Measurements from ENCODE around the gene C3orf18.
"Not testable (repeated sequence)": the region's sequence is repeated elsewhere in the genome, so short reads cannot be mapped to it uniquely, and the experiment has no call there.

Gene C3orf18

DNA sequence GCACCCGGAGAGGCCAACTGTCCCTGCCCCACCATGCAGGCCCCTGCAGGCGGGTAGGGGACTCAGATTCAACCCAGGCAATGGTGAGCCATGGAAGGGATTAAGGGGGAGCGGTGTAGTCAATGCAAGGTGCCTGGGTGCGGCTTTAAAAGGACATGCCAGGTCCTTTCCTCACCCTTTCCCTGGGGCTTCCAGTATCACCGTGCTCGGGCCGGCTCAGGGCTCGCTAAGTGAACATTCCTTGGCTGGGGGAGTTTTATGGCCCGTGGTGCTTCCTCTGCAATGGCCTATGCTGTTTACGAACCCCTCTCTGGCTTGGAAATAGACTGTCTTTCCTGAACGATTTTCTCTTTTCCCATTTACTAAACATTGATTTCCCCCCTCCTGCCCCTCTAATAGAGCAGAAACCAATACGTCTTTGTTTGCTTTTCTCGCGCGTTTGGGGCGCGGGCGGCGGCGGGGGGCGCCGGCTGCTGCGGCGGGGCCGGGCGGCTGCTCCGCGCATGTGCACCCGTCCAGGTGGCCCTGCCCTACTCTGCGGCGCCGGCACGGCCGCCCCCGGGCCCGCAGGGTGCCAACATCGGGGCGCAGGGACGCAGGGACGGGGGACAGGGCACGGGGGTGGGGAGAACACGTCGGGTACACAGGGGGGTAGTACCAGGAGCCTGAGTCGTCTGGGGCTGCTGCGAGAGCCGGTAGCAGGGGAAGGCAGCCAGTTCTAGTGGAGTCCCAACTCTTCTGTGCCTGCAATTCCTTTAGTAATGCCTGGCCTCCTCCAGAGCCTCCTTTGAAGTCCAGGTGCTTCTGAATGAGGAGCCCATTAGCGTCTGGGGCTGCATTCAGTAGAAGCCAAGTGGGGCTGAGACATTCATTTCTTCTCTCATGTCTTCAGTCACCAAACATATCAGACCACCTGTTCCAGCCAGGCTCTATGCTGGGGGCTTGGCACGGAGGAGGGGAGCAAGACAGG lies 37.3 kb downstream of the C3orf18 start:
- in situ Hi-C loops (cut with MboI; ENCODE audit: low sequenced_read_pairs): no loop called here

DNA sequence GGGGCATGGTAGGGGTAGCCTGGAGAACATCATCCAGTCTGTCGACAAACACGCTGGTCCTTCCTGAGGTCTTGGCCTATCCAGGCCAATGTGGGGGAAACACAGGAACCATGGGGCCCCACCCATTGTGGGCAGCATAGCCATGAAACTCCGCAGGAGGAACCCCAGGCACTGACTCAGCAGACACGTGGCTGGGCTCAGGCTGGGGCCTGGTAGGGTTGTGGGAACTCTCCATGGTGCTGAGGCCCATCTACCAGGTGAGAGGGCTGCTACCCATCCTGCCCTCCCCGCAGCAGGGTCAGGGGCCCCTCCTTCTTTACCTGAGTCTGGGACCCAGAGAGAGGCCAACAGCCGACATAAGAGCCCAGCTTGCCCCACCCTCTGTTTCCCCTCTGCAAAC lies 41.6 kb downstream of the C3orf18 start:
- in situ Hi-C loops (cut with MboI; ENCODE audit: low sequenced_read_pairs): no loop called here

DNA sequence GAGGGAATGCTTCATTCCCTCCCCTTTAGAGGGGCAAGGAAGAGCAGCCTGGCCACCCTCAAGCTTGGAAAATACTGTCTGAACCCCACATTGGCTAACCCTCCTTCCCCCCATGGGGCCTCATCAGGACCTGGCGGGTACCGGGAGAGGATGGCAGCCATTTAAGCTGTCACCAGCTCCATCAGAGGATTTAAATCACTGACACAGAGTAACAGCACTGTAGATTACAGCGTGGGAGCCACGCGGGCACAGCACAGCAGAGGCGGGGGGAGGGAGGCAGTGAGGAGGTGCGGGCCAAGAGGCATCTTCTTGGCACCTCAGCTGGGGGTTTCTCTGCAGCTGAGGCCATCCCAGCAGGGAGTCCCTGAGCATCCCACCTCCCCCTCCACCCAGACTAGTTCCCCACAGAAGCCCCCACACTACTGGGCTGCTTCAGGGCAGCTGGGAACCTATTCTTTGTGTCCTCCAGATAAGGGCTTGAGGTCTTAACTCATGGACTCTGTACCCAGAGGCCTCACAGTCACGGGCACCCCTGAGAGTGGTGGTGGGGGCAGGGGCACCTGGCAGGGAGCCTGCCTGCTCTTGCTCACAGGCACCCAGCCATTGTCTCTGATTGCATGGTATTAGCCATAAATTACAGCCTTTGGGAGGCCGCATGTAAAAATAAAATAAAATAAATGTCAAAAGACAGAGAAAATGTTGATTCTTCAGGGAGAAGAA lies 42.2 kb downstream of the C3orf18 start:
- in situ Hi-C loops (cut with MboI; ENCODE audit: low sequenced_read_pairs): no loop called here

DNA sequence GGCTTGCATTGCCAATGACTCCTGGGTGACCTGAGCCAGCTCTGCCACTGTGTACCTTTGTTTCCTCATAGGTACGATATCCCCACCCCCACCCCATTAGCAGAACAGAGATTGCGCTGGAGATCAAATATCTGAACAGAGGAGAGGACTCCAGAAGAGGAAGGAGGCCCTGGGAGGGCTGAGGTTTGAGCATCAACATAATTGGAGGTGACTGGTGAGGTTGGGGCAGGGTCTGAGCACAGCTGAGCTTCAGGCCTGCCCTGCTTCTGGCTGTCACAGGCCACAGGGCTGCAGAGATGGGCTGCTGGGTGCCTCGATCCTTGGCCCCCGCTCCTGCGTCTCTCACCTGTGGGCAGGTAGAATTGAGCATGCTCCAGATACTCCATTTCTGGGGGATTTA lies 42.8 kb downstream of the C3orf18 start:
- in situ Hi-C loops (cut with MboI; ENCODE audit: low sequenced_read_pairs): no loop called here

DNA sequence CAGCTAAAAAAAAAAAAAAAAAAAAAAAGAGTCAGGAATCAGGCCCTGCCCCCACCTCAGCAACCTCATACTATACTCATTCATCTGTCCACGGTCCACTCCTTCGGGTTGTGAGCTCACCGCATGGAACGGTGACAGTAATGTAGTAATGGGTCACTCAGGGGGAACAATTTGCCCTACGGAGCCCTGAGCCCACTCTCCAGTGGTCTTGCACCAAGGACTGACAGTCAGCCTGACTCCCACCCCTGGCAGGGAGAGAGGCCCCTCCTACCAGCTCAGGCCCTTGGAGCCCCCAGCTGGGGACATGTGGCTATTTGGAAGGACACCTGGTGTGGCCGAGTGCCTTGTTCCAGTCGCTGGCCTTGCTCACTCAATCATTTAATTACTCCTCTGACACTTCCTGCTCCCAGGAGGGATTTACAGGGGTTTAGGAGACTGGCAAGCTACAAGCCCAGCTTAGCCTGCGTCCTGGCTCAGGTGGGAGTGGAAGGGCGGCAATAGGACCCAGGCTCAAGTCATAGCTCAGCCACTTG lies 44.2 kb downstream of the C3orf18 start:
- in situ Hi-C loops (cut with MboI; ENCODE audit: low sequenced_read_pairs): no loop called here

DNA sequence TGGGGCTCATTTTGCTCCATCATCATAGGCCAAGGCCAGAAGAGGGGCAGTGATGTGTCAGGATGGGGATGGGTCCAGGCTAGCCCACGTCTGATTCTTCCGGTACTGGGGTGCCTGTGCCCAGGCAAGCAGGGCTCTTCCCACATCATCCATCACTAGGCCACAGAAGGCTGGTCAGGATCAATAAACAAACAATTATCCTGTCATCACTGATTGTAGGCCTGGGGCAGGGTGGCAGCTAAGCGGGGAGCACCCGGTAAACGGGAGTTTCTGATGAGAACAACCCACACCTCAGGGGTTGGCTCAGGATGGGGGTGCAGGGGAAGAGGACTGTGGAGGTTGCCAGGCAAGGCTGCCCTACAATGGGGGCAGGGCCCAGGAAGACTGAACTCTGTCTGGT lies 46.0 kb downstream of the C3orf18 start:
- in situ Hi-C loops (cut with MboI; ENCODE audit: low sequenced_read_pairs): no loop called here

DNA sequence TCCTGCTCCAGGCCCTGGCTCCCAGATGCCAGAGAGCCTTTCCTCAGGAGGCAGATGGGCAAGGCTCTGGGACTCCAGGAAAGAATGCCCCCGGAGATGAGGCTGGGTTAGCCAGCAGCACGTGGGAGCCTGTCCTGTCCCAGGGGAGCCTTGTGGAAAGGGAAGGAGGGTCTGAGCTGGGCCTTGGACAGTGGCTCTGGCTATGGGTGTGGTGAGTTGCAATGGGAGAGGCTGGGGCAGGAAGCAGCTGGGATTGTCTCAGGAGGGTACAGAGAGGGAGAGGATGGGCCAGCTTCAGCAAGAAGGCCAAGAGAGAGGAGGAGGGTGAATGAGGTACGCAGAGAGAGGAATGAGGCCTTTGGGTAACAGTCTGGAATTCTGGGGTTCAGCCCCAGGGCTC lies 46.7 kb downstream of the C3orf18 start:
- in situ Hi-C loops (cut with MboI; ENCODE audit: low sequenced_read_pairs): no loop called here

DNA sequence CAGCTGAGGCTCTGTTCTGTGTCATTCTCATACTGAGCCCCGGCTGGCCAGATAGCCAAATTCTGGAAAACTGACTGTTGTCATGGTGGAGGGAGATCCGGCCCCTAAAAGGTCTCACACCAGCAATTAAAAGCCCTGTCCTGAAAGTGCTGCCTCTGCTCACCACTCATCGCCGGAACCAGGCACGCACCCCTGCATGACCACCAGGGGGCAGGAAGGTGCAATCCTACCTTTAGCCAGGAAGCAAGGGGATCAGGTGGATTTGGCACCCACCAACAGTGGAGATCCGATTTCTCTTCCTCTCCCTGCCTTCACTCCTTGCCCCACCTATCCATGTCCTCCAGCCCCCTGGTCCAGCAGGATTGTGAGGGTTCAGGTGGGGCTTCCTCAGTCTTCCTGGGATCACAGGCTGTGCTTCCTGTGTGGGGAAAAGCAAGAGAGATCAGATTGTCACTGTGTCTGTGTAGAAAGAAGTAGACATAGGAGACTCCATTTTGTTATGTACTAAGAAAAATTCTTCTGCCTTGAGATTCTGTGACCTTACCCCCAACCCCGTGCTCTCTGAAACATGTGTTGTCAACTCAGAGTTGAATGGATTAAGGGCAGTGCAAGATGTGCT lies 48.0 kb downstream of the C3orf18 start:
- in situ Hi-C loops (cut with MboI; ENCODE audit: low sequenced_read_pairs): no loop called here

DNA sequence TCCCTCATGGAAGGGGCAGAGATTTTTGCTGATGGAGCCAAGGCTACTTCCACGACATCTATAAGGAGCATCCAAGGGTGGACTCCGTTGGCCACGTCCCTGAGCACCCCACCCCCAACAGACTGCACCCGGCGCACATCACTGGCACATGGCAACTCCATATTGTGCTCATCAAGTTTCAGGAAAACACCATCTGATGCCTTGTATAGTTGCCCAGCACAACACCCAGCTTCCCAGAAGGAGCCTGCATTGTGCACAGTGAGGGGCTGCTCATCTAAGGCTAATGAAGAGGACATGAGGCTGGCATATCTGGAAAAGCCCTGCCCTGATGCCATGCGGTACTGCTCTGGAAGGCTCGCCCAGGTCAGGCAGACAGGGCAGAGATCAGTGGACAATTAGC lies 49.1 kb downstream of the C3orf18 start:
- in situ Hi-C loops (cut with MboI; ENCODE audit: low sequenced_read_pairs): no loop called here

DNA sequence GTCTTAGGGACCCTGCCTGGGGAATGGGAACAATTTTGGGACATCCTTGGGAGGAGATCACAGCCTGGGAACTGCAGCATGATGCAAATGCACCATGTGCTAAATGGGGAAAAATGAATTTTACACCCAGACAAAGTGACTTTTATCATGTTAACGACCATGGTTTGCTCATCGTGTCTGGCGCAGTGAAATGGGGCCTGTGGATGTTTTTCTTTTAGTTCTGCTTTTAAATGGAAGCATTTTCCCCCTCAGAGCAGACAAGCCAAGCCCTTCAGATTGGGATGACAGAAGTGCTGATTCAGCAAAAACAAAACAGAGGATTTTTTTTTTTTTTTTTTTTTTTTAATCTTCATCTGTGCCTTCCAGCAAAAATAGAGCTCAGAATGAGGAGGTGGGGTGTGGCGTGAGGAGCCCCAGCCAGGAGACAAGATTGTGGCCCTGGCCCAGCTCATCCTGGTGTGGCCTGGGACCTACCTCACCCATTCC lies 49.8 kb downstream of the C3orf18 start:
- in situ Hi-C loops (cut with MboI; ENCODE audit: low sequenced_read_pairs): no loop called here

DNA sequence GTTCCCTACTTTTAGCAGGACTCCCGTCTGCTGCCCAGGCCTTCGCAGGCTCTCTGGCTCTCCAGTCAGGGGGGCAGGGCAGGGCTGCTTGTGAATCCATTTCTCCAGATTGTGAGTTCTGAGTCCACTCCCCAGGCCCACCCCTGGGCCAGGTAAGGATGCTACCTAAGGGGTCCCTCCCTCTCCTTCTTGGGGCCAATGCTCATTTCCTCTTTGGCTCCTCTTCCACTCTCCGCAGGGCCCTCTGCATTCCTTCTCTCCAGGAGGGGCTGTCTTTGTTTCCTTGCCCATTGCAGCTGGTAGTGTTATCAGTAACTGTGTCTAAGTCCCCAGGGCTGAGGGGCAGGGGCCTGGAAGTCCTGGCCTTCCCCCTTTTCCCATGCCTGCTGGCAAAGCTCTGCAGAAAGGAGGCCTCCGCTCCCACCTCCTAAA lies 51.1 kb downstream of the C3orf18 start:
- in situ Hi-C loops (cut with MboI; ENCODE audit: low sequenced_read_pairs): no loop called here

DNA sequence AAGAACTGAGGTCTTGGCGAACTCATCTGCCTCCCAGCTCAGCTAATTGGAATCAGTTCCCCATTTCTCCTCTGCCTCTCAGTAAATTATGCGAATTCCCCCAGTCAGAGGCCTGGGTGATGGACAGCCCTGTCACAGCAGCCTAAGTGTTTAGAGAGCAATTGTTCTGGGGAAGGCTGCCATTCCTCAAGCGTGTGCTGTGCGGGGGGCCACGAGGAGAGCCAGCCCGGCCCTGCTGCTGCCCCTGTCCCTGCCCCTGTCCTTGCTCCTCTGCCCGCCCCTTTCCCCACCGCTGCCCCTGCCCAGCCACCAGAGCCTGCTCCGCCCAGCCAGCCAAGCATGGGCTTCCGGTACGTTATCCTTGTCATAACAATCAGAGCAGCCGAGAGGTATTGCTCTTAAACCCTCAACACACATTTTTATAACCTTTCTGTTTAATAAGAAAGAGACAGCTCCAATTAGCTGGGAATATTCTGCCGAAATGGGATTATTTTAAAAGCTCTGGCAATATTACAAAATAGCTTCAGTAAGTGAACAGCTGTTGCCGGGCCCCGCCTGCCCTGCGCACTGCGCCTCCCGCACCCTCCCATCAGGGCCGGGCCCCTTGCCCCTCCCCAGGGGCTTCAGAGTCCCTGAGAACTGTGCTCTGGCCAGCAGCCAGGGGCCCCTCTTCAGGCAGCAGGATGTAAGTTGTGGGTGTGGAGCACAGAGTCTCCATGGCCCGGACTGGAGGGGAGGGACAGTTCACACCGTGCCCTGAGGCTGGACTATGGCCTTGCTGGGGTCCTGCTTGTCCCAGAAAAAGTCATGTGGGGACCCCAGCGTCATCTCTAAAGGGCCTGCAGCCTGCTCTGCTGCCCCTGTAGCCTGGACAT lies 51.7 kb downstream of the C3orf18 start:
- in situ Hi-C loops (cut with MboI; ENCODE audit: low sequenced_read_pairs): no loop called here

DNA sequence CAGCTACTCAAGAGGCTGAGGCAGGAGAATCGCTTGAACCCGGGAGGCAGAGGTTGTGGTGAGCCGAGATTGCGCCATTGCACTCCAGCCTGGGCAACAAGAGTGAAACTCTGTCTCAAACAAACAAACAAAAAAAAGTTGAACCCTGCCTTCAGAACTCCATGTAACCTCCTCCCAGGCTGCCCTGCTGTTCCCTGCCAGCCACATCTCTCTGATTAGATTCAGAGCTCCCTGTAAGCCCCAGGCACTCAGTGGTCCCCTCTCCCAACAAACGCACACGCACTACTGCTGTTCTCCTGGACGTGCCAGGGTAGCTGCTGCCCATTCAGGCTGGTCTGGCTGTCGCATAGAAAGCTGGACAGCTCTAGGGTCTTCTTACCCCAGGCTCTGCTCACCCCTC lies 54.6 kb downstream of the C3orf18 start:
- in situ Hi-C loops (cut with MboI; ENCODE audit: low sequenced_read_pairs): not testable (repeated sequence)

DNA sequence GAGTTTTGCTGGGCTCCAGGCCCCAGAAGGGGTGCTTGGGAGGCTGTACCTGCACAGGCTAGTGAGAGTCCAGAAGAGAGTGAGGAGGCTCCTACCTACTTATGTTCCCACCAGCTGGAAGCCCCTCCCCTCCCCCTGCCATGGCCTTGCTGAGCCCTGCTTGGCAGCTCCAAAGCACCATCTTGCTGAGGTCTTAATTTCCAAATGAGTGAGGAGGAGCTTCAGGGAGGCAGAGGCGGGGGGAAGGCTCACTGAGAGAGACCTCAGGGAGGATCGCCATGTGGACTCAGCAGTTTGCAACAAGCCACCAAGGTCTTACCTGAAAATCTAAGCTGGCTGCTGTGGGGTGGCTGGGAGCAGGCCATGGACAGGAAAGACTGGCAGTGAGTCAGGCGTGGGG lies 55.4 kb downstream of the C3orf18 start:
- in situ Hi-C loops (cut with MboI; ENCODE audit: low sequenced_read_pairs): no loop called here

DNA sequence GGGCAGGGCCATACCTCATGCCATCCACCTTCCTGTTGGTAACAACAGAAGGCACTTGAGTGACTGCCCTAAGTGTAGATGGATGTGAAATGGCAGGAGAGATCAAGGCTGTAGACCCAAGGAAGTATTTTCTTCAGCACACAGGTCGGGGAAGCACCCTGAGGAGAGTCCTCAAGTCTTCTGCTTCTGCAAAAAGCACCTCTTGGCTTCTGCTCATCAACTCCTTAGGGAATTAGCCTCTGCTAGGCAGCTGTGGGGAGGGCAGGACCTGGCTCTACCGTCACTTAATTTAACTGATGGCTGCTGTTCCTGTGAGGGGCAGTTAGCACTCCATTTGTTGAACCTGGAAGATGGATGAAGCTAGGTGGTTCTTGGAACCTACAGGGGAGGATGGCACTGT lies 57.2 kb downstream of the C3orf18 start:
- in situ Hi-C loops (cut with MboI; ENCODE audit: low sequenced_read_pairs): no loop called here

DNA sequence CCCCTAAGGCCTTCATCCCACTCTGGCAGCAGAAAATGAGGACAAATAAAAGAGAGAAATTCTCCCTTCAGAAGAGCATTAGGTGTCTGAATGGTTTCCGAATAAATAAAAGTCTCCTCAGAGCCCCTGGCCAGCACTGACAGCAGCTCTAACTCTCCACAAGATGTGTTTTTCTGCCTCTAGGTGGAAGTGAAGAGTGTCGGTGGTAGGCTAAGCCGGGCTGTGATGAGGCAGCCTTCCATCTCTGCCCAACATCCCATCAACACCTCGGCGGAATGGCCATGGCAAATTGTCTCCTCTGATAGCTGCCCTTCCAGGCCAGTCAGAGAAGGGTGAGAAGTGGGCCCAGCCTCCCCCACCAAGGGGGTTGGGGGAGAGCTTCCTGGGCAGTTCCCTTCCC lies 57.8 kb downstream of the C3orf18 start:
- in situ Hi-C loops (cut with MboI; ENCODE audit: low sequenced_read_pairs): no loop called here

DNA sequence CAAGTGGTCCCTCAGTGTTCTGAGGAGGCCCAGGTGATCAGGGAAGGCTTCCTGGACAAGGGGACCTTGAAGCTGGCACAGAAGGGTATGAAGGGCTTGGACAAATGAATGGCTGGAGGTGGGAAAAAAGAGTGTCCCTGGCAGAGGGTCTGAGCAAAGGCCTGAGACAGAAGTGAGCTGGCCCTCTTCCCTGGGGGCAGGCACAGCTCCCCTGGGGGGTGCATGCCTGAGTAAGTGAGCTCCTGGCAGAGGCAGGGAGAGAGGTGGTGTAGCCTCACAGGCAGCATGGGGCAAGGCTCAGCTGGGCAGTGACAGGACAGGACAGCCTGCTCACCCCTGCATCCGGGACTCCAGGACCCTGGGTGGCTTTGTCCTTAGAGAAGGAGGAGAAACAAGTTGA lies 58.7 kb downstream of the C3orf18 start:
- in situ Hi-C loops (cut with MboI; ENCODE audit: low sequenced_read_pairs): no loop called here
